SK-N-MC (cell line): ENCODE results near the gene SCAANT1.

Source experiments
- EZH2 ChIP-seq: fragments of 200-600 bp; sonication (generic); IDR thresholded peaks from one replicate; pipeline ENCODE4 v1.6.1; 2017; ENCODE audit warnings: antibody characterized with exemption
- FOXP2 ChIP-seq: optimal IDR thresholded peaks from 2 replicates; pipeline ENCODE3; 2011; ENCODE audit warnings: mild to moderate bottlenecking, moderate library complexity; ENCODE audit not compliant: insufficient read depth; ENCODE audit errors: extremely low read length, control extremely low read depth
- POLR2AphosphoS5 ChIP-seq: IDR thresholded peaks from 2 replicates; pipeline ENCODE4 v1.6.1; 2012; ENCODE audit warnings: mild to moderate bottlenecking, low read depth, low read length, borderline replicate concordance

GRCh38 chr3:63908081-63908736, 4.0 kb downstream of the SCAANT1 start:
- TF ChIP-seq EZH2: no peak
- no peak for TF ChIP-seq POLR2AphosphoS5
- TF ChIP-seq FOXP2: no peak
